Caco-2 (cell line): ENCODE results near the gene BPIFB1. TPM values are rescaled to one million over a fixed set of nuclear protein-coding genes. Genes with fewer than 3 reads are reported as not detected.
A peak's percentile ranks its signal among the peaks of the same experiment; 100 is the strongest.

Experiments used
- BruUV-seq: library from RNA; stranded (reverse); fragments of 400-500 nt; replicated peaks from 2 replicates; lab custom pipeline; 2021; lab: Mats Ljungman, UMichigan
- CTCF ChIA-PET: fragments of 300-600 bp; sonication (Branson Sonifier 250); formaldehyde crosslinking; loops from one replicate; lab custom pipeline; 2022; ENCODE audit warnings: antibody characterized with exemption; lab: Charles Lee
- POLR2A ChIA-PET: fragments of 300-600 bp; sonication (Branson Sonifier 250); formaldehyde crosslinking; loops from one replicate; lab custom pipeline; 2022; ENCODE audit warnings: antibody characterized with exemption; lab: Charles Lee
- DNase-seq, 2 experiments: peaks; one replicate each; pipeline versions ENCODE4 v3.0.0 to v3.0.0-alpha.2; 2020 to 2022
- H3K27me3 ChIP-seq: replicated peaks from 2 replicates; pipeline ENCODE4 v1.6.0; 2011; ENCODE audit warnings: low read length; ENCODE audit not compliant: control insufficient read depth, insufficient read depth
- H3K36me3 ChIP-seq: 2 replicates; pipeline ENCODE4 v1.5.1; 2011; ENCODE audit warnings: low read length; ENCODE audit not compliant: control insufficient read depth, insufficient read depth
- H3K4me1 ChIP-seq: fragments of 250-450 bp; sonication (Bioruptor Pico); 2 replicates; pipeline ENCODE4 v1.5.1; 2020; ENCODE audit warnings: mild to moderate bottlenecking
- H3K4me3 ChIP-seq: 2 replicates; pipeline ENCODE4 v1.5.1; 2011; ENCODE audit warnings: low read depth, mild to moderate bottlenecking, control low read depth, low read length
- H3K9me3 ChIP-seq: fragments of 250-450 bp; sonication (Bioruptor Pico); 2 replicates; pipeline ENCODE4 v1.5.1; 2020; ENCODE audit warnings: mild to moderate bottlenecking, moderate library complexity
- H3K27ac Mint-ChIP-seq: one replicate; pipeline ENCODE4 v1.8.0; 2022; ENCODE audit warnings: mixed read lengths; ENCODE audit not compliant: unreplicated experiment
- H3K27me3 Mint-ChIP-seq: one replicate; pipeline ENCODE4 v1.8.0; 2022; ENCODE audit warnings: mixed read lengths; ENCODE audit not compliant: insufficient read depth, unreplicated experiment
- H3K36me3 Mint-ChIP-seq: one replicate; pipeline ENCODE4 v1.8.0; 2022; ENCODE audit warnings: mild to moderate bottlenecking, mixed read lengths; ENCODE audit not compliant: insufficient read depth, unreplicated experiment
- H3K4me1 Mint-ChIP-seq: one replicate; pipeline ENCODE4 v1.8.0; 2022; ENCODE audit warnings: low read depth, mixed read lengths; ENCODE audit not compliant: unreplicated experiment
- H3K4me3 Mint-ChIP-seq: one replicate; pipeline ENCODE4 v1.8.0; 2022; ENCODE audit warnings: mild to moderate bottlenecking, moderate library complexity, mixed read lengths; ENCODE audit not compliant: unreplicated experiment
- H3K9me3 Mint-ChIP-seq: one replicate; pipeline ENCODE4 v1.8.0; 2022; ENCODE audit warnings: mixed read lengths; ENCODE audit not compliant: unreplicated experiment
- intact Hi-C: fragments of 100-400 bp; cut with micrococcal nuclease; formaldehyde crosslinking; loops from one replicate; pipeline ENCODE4 v1.10.0; 2022; ENCODE audit not compliant: unreplicated experiment
- total RNA-seq: library from RNA; stranded (reverse); gene quantifications from 2 replicates; pipeline ENCODE4 v1.2.3, GENCODE V29; 2022
- TF ChIP-seq, protein P1 (sequence below), 2 experiments: fragments of 200-600 bp in 1 of 2; IDR thresholded peaks; 1 replicate in 1 of 2; 2 replicates in 1 of 2; pipeline versions ENCODE4 v1.5.1 to v1.8.0; 2011 to 2022; ENCODE audit warnings: antibody characterized with exemption in 1 of 2, control low read depth in 1 of 2, inconsistent platforms in 1 of 2, low read depth in 1 of 2, low read length in 1 of 2, mild to moderate bottlenecking in 1 of 2, moderate library complexity in 1 of 2; ENCODE audit not compliant: insufficient read depth in 1 of 2, severe bottlenecking in 1 of 2, unreplicated experiment in 1 of 2

Gene BPIFB1
- total RNA-seq, 1 experiment from 2014 or later = not detected

DNA sequence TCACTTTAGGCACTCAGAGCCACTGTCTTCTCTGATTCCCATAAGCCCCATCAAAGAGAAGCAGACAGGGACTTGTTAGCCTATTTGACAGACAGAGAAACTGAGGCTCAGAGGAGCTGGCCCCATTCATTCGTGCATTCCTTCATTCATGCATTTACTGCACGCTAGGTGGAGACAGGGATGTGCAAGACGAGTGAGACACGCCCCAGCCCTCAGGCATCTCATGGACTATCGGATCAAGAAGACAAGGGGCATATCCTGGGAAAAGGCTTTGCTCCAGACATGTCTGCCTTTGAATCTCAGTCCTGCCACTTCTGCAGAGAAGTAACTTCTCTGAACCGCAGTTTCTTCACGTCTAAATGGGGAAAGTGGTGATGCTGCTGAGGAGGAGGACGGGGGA lies 54.1 kb downstream of the BPIFB1 start:
- intact Hi-C loops = loop anchor here (5.0 kb wide), 1 partner anchor 35 kb away; no protein-coding TSS in a partner anchor
- Histone ChIP-seq H3K36me3 (no peaks in the 10 kb centered on the region), H3K4me1 (no peaks in the 10 kb centered on the region), H3K9me3 (no peaks in the 10 kb centered on the region), H3K4me3 (no peak overlapping the region), H3K27me3 (no peaks in the 10 kb centered on the region)
- no peaks in the 10 kb centered on the region for H3K9me3 Mint-ChIP-seq
- peak; percentile 43 to 67 for DNase-seq
- ChIA-PET CTCF (no interaction called here), POLR2A (no interaction called here)
- H3K4me3 Mint-ChIP-seq = no peak overlapping the region
- H3K4me1 Mint-ChIP-seq = no peaks in the 10 kb centered on the region
- H3K27ac Mint-ChIP-seq = no peak overlapping the region
- no TSS peak for BruUV-seq
- peaks cover 10% of the 10 kb centered on the region for H3K27me3 Mint-ChIP-seq
- no peaks in the 10 kb centered on the region for H3K36me3 Mint-ChIP-seq
- TF ChIP-seq, protein P1, sequence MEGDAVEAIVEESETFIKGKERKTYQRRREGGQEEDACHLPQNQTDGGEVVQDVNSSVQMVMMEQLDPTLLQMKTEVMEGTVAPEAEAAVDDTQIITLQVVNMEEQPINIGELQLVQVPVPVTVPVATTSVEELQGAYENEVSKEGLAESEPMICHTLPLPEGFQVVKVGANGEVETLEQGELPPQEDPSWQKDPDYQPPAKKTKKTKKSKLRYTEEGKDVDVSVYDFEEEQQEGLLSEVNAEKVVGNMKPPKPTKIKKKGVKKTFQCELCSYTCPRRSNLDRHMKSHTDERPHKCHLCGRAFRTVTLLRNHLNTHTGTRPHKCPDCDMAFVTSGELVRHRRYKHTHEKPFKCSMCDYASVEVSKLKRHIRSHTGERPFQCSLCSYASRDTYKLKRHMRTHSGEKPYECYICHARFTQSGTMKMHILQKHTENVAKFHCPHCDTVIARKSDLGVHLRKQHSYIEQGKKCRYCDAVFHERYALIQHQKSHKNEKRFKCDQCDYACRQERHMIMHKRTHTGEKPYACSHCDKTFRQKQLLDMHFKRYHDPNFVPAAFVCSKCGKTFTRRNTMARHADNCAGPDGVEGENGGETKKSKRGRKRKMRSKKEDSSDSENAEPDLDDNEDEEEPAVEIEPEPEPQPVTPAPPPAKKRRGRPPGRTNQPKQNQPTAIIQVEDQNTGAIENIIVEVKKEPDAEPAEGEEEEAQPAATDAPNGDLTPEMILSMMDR (IDR thresholded peaks at IDR 0.05; ENCODE audit: insufficient read depth in 1 of 2, low read depth in 1 of 2, low read length in 1 of 2, severe bottlenecking in 1 of 2, unreplicated experiment in 1 of 2) = no peak

- POLR2A ChIA-PET = no interaction called here
- no TSS peak for BruUV-seq
- CTCF ChIA-PET = no interaction called here
- H3K4me1 Mint-ChIP-seq = no peaks in the 10 kb centered on the region
- TF ChIP-seq, protein P1 (IDR thresholded peaks at IDR 0.05; ENCODE audit: insufficient read depth in 1 of 2, low read depth in 1 of 2, low read length in 1 of 2, severe bottlenecking in 1 of 2, unreplicated experiment in 1 of 2) = no peak
- no peaks in the 10 kb centered on the region for H3K9me3 ChIP-seq
- H3K4me3 ChIP-seq = no peak overlapping the region
- H3K36me3 Mint-ChIP-seq = no peaks in the 10 kb centered on the region
- no peak overlapping the region for H3K27ac Mint-ChIP-seq
- intact Hi-C loops = loop anchor here (5.0 kb wide), 1 partner anchor 35 kb away; no protein-coding TSS in a partner anchor
- DNase-seq = no peak
- H3K27me3 Mint-ChIP-seq = peaks cover 8% of the 10 kb centered on the region
- no peak overlapping the region for H3K4me3 Mint-ChIP-seq
- H3K36me3 ChIP-seq = no peaks in the 10 kb centered on the region
- no peaks in the 10 kb centered on the region for H3K4me1 ChIP-seq
- H3K27me3 ChIP-seq = no peaks in the 10 kb centered on the region
- H3K9me3 Mint-ChIP-seq = no peaks in the 10 kb centered on the region
These were observed 54.6 kb downstream of the BPIFB1 start for GRCh38 chr20:33337531-33338165.

DNA sequence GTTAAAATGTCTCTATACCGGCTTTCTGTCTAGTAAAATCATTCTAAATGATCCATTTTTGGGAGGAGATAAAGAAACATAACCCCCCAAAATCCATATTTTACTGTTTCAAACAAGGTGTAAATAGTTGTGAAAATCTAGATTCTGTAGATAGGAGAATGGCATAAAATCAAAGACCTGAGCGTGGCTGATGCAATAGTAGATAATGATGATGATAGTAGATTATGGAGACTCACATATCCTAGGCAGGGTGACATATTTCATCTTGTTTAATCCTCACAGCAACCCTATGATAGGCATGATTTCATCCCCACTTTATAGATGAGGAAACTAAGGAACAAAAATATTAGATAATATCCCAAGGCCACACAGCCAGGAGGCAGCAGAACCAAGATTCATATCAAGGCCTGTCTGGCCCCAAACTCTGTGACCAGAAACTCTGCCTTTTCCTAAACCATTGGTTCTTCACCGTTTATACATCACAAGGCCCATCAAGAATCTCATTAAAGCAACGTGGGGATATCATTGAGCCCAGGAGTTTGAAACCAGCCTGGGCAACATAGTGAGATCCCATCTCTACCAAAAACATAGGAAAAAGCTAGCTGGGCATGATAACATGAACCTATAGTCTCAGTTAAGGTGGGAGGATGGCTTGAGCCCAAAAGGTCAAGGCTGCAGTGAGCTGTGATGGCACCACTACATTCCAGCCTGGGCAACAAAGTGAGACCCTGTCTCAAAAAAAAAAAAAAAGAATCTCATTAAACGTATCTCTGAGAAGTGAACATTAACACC lies 55.6 kb downstream of the BPIFB1 start:
- no peaks in the 10 kb centered on the region for H3K9me3 Mint-ChIP-seq
- no peaks in the 10 kb centered on the region for H3K9me3 ChIP-seq
- no peaks in the 10 kb centered on the region for H3K27me3 ChIP-seq
- no peak overlapping the region for H3K27ac Mint-ChIP-seq
- no peak overlapping the region for H3K4me3 ChIP-seq
- intact Hi-C loops = loop anchor here (5.0 kb wide), 1 partner anchor 34 kb away; no protein-coding TSS in a partner anchor
- no peaks in the 10 kb centered on the region for H3K36me3 Mint-ChIP-seq
- CTCF ChIA-PET = no interaction called here
- no peaks in the 10 kb centered on the region for H3K4me1 ChIP-seq
- no TSS peak for BruUV-seq
- H3K27me3 Mint-ChIP-seq = peaks cover 6% of the 10 kb centered on the region
- POLR2A ChIA-PET = no interaction called here
- TF ChIP-seq, protein P1 (IDR thresholded peaks at IDR 0.05; ENCODE audit: insufficient read depth in 1 of 2, low read depth in 1 of 2, low read length in 1 of 2, severe bottlenecking in 1 of 2, unreplicated experiment in 1 of 2) = no peak
- no peak for DNase-seq
- H3K4me3 Mint-ChIP-seq = no peak overlapping the region
- no peaks in the 10 kb centered on the region for H3K36me3 ChIP-seq
- no peaks in the 10 kb centered on the region for H3K4me1 Mint-ChIP-seq
